Ecto neural progenitor cell (in vitro differentiated cells): ENCODE measurements around the gene PTPRC.

Experiments
- DNase-seq: peaks from one replicate; pipeline ENCODE4 v3.0.0-alpha.2; 2018; ENCODE audit warnings: low spot score

Gene PTPRC

DNA sequence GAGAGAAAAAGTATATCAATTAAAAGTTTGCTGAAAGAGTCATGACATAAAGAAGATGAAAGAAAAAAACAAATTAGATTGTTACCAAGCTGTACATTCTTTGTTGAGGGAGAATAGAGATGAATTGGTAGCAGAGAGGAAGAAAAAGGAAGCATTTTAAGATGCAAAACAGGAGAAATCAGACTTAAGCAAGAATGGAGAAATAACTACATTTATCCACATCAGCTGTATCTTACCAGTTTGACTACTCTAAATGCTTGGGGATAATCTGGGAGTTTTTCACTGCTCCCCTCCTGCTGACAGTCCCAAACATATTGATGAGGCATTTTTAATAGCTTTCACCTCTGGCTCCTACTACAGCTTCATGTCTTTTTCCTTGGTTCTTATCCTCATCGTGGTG, 16.8 kb upstream of the PTPRC start:
- no peak for DNase-seq

DNA sequence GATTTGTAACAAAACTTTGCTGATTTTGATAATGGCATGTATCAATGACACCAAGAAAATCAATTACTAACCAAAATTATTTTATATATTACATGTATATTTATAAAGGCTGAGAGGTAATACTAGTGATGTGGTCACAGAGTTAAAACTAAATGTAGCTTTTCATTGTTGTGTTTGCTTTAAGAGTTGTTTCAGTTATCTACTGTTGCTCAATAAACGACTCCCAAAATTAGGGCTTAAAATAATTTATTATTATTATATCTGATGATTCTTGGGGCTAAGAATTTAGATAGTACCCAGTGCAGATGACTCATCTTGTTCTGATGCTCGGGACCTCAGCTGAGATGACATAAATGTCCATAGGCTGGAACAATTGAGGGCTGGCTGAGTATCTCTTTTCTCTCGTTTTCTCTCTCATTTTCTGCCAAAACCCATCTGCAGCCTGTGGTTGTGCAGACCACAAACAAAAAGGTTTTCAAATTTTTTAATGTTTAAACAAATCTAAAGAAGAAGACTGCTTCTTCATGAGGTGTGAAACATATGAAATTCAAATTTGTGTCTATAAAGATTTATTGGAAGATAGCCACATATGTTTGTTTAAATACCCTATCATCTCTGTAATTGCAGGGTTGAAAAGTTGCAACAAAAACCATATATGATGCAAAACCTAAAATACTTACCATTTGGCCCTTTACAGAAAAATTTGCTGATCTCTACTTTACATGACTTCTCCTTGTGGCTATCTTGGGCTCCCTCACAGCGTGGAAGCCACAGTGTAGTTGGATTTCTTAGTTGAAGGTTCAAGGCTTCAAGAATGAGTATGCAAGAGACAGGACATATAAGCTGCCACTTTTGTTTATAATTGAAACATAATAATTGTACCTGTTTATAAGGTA, 14.8 kb upstream of the PTPRC start:
- no peak for DNase-seq

DNA sequence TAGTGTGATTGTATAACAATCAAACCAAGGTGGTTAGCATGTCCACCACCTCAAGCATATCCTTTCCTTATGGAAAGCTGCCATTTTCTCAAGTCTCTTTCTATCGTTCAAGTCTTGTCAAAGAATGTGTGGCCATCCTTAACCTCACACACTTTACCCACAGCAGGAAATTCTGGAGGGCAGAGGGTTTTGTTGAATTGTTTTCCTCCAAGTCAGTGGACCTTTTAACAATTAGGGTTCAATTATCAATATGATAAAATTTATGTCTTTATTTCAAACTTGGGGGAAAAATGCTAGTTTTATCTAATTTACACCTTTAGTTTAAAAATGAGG, 14.2 kb upstream of the PTPRC start:
- DNase-seq: no peak

DNA sequence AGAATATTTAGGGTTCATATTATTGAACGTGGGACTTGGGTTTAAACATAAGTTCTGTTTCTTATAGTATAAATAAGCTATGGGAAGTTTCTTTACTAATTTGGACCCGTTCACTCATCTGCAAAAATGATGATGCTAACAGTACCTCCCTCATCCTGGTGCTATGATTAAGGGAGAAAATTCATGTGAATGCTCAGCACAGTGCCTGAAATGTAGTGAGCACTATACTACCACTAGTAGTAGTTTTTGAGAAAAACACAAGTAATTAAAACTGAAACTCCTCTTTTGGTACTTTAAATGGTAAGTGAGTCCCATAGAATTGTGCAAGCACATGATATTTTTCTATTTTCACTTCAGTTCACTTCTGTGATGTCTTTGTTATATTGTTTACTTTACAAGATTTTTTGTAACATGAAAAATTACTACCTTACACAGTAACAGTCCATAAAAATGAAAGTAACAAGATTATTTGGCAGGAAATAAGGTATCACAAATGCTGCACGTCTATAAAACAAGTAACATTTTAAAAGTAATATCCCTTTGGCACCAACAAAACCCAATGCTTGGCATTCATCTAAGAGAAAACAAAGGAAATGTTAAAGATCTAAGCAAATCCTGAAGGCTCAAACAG, 11.3 kb upstream of the PTPRC start:
- no peak for DNase-seq

DNA sequence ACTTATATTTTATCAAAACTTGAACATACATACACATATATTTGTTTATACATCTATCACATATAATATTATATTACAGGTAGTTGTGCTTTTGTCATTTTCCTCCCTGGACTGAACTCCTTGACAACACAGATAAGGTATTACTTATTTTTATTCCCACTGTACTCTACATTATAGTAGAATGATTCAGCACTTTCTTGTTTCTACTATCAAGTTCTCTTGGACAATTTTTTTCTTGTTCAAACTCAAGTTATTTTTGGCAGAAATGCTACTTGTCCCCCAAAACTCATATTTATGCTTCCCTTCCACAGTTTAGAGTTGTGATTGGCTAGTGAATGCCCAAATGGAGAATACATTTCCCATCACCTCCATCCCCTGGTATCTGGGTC, 10.8 kb upstream of the PTPRC start:
- DNase-seq: no peak

DNA sequence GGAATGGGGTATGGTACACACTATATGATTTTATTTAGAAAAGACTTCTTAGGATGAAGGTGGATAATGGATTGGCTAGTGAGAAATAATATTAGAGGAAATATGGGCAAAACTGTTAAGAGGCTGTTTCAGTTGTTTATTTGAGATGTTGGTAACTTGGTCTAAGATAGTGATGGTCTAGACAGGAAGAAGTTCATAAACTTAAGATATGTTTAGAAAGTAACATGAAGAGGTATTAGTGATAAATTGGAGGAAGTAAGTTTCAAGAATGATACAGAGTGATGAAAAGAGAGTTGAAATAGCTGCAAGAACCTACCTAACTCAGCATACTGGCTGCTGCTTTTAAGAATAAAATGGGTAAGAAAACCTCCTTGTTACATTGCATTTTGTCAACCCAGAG, 9.2 kb upstream of the PTPRC start:
- no peak for DNase-seq

DNA sequence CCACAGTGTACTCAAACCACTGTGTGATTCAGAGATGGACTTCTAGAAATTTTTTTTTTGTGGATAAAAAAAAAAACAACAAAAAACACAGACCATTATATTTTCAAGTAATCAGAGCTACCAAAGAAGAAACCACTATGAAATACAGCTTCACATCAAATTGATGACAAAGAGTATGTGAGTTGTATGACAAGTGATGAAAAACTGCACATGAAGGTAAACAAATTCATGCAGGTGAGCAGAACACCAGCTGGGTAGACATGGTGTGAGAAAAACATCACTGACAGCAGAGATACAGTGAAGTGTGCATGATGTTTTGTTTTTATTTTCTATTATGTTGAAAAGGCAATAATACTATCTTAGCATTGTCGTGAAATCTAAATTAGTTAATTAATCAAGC, 8.0 kb upstream of the PTPRC start:
- DNase-seq: no peak

DNA sequence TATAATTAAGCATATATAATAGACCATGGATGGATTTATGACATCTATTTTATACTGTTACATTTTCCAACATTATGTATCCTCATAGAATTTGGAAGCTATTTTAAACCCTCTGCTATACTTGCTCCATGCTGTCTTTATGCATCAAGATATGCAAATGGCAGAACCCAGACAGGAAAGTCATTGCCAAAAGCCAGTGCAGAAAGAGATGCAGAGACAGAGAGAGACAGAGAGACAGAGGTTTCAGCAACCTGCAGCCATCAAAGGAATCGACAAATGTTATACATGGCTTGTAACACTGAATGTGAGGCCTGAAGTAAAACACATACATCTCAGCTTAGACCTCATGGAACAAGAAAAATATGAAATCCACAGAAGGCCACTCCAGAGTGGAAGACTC, 7.5 kb upstream of the PTPRC start:
- DNase-seq: no peak

DNA sequence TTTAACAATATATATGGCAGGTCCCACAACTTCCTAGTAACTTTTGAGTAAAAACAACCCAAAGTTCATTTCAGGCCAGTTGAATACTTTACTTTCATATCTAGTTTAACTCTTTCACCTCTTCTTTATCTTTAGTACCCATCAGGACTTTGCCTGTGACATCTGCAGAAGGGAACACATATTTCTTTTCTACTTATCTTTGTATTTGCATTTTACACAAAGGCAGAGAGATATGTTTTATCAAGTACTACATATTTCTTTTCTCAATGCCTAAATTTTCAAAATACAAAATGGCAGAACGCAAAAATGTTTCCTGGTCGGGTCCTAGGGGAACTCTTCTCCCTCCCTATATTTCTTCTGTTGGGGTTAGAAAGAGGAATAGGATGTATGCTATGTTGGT, 6.8 kb upstream of the PTPRC start:
- no peak for DNase-seq

DNA sequence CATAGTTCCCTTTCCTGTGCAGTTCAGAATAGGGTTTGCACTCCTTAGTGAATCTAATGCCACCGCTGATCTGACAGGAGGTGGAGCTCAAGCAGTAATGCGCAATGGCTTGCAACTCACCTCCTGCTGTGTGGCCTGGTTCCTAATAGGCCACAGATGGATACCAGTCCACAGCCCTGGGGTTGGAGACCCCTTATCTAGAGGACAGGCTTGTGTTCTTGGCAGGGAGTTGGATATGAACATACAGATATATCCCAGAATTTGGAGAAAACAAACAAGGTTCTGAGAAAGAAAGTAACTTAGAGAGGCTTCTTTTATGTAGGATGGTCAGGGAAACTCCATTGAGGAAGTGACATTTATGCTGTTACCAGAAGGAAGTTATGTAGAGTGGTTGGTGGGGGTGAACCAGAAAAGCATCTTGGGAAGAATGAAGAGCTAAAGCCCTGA, 5.1 kb upstream of the PTPRC start:
- DNase-seq: no peak

DNA sequence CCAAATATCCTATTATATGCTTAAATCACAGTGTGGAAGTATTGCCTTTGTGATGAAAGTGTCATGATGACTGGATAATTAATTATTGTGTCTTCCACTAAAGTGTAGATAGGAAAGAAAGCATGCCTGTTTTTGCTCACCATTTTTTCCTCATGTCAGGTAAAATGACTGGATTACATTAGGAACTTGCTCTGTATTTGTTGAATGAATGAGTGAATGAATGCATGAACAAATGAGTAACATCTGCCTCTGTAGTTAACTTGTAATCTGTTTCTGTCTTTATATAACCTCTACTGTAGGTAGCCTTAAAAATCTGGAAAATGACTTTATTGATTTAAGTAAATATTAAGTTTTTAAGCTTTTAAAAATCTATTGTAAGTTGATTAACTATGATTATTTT, 2.9 kb upstream of the PTPRC start:
- DNase-seq: no peak

DNA sequence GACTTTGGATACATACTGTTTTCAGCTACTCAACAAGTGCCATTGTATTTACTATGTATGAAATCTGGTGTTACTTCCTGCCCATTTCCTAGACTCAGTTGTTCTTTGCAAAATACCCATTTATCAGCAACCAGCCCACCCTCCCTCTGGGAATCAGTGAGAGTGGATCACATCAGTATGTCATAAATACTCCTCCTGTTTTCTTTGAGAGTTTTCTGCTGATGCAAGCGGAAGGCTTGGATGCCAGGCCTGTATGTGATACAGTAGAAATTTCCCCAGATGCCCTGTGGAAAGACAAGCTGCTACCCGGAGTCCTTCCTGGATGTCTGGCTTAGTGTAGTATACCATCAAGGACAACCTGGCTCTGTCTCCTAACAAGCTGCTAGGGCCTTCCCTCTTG, 2.4 kb upstream of the PTPRC start:
- DNase-seq: no peak

DNA sequence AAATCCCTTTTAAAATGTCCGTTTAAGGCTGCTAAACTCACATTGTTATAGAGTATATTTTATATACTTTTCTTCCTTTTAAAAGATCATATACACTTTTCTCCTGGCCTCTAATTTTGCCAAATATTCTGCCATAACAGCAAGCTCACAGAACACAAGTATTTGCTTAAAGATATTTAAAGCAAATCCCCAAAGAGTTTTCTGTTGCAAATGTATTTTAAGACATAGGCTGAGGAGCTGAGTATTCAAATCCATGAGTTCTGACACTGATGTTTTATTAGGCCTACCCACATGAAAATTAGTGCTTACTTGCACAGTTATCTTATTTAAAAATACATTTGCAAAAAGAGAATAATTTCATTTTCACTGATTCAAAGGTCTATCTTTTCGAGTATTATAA, 1.7 kb upstream of the PTPRC start:
- DNase-seq: no peak

DNA sequence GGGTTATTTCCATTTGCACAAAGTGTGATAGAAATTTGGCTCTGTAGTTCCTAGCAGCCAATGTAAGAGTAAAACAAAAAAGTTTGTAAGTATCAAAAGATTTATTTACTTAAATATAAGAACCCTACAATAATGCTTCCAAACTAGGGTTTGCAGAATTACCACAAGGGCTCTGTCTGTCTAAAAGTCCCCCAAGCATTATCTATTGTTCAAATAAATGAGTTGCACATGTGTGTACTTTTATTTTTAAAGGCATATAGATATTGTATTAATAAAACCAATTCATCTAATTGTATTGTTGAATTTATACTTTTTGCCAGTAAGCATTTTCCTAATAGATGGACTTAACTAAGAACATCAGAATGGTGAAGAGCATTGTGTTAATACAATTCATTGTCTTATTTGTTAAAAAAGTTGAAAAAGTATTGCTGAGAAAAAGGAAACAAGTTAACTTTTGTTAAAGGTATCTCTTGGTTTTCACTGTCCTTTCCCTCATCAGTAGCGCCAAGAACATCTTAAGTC, 863 bp upstream of the PTPRC start:
- no peak for DNase-seq

DNA sequence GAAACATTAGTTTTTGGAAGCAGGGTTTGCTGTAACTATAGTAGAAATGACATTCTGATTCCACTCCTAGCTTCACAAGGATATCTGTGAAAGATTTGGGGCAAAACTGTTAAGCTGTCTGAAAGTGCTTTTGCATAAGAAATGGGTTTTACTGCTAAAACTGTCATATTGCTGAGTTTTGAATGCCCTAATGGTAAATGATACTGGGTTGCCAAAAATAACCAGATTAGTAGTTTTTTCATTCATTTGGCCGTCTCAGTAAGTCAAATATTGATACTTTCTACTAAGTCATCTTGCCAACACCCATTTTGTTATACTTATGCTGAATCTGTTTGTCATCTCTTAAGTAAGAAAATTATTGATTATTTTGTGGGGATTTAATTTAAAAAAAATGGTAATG, 399 bp upstream of the PTPRC start:
- DNase-seq: no peak

DNA sequence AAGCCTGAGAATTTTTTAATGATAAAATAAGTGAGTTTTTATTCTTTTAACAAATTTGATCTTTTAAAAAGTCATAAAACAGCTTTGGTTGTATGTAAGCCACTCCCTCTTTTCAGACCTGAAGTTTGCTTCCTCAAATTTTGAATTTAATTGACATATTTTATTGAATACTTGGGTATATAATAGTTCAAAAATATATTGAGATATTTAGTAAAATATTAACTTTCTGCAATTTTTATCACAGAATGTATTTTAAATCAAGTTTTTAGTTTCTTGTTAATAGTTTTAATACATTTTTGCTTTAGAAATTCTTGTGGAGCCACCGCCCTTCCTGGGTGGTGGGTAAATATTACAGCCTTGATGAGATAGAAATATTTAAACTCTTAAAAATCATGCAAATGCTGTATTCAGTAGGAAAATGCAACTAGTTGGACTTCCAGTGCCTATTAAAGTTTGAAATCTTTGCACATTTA, 867 bp downstream of the PTPRC start:
- DNase-seq: no peak

DNA sequence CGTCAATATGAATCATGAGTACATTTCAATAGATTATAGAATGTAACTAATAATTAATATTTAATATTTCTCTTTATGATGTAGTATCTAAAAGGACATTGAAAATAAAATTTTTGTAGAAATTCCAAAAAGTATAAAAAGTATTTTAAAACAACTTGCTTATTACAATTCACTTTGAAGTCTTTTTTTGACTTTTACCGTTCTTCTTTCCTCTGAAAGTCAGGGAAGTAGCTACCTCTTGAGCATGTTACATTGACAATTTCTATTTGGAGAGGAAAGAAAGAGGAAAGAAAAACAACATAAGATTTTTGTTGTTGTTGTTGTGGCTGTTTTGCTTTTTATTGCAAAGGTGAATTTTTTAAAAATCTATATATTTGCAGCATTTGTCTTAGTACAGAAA, 1.3 kb downstream of the PTPRC start:
- DNase-seq: no peak

DNA sequence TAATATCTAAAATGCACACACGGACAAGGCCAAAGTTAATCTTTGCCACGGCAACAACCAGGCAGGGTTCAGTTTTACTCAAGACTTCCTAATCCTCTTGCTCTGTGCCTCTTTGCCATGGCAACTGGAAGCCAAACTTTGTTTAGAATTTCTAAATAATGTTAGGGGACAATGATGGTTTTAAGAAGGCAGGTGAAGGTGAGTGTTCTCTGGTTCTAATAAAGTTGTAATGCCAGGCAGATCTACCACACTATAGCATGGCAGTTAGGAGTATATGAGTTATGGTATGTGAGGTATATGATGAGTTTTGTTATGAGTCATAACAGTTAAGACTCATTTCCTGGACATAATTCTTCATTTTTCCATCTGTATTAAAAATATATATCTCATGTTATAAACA, 2.7 kb downstream of the PTPRC start:
- DNase-seq: no peak

DNA sequence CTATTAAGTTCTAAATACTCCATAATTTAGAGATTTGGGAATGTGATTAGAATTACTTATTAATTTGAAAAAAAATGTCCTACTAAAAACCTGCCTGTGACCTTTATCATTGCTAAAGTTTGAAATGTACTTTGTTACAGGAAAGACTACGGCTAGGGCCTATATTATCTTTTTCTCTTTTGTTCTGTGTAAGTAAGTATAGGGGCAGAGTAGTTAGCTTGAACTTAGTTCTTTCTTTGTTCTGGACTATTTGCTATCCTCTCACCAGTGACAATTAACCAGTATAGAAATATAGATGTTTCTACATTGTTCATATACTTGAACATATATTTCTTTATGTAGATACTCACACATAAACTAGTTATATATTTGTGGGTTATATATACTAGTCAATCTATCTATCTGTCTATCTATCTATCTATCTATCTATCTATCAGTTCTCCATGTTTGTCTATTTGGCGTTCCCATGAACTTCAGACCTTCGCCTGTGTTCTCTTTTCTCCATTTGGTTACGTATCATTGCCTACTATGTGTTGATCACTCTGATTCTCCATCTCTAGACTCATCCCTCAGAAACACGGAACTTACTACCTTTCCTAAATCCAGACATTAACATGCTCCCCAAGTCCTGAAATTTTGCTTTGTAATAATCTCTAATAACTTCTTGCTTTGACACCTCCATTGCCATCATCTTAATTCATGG, 3.3 kb downstream of the PTPRC start:
- no peak for DNase-seq

DNA sequence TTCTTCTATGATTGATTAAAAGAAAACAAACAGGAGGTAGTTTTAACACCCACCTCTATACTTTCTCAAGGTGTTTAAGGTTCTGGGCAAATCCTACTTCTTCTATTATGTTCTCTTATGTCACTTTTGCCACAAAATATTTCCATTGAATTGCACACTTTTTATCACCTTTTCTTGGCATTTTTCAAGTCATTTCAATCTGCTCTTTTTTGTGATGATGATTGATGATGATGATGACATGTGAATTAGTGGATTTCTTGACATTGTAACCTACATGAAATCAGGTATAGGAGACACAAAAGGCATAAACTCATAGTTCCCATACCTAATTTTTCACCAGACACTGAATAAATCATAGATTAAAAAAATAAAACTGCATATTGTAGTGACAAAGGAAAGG, 4.1 kb downstream of the PTPRC start:
- DNase-seq: no peak

DNA sequence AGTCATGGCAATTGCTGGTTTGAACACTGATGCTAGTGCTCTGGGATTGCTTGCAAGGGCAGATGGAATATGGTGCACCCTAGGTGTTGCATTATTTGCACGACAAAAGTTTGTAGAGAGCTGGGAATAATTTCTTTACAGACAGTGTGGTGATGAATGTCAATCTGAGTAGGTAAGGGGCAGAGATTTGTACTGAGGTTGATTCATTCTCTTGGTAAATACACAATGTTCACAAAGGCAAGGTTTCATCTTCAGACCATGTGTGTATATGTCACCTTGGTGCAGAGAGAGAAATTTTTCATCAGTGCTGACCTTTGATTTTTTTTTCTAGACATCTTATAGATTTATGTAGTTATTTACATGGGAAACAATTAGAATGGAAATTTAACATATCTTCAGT, 5.0 kb downstream of the PTPRC start:
- DNase-seq: no peak

DNA sequence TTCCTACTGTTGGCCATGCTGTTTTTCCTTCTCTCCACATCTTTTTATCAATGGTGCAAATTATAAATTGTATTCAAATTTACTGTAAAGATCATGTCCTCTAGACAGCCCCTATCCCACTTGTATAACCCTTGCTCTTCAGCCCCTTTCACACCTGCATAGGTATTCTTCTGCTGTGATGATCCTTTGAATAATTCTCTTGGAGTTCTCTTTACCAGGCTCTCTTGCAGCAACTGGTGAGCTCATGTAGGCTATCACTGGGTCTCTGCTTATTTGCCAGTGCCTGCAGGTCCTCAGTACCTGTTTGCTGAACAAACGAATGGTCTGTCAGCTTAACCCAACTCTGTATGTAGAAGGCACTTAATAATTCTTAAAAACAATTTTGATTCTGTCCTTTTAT, 8.2 kb downstream of the PTPRC start:
- DNase-seq: no peak

DNA sequence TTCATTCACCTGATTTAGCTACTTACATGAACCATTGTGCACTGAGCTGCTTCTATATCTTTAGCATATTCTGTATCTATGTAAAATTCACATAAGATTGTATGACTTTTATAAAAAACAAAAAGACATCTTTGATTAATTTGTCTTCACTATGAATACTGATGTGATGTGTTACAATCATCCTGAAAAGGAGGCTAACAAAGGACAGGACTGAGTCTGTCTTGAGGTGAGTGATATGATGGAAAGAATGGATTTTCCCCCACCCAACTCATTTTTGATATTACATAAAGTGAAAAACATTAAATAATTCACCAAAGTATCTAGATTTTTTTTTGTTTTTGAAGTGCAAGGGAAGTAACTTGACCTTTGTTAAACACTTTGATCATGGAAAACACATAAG, 9.8 kb downstream of the PTPRC start:
- no peak for DNase-seq
